Activated T-cell treated with anti-CD3 and anti-CD28 coated beads for 4 hours (primary cell): ENCODE data around the gene MYRIP.
"Not testable (repeated sequence)": the region's sequence is repeated elsewhere in the genome, so short reads cannot be mapped to it uniquely, and the experiment has no call there.

Source experiments
- DNase-seq: peaks from one replicate; pipeline ENCODE4 v3.0.0-alpha.2; 2020

The MYRIP gene

GRCh38 chr3:39808467-39809180 is 785 bp upstream of the MYRIP start:
- DNase-seq = no peak

GRCh38 chr3:39809995-39810595 is 686 bp downstream of the MYRIP start:
- DNase-seq = no peak

GRCh38 chr3:39810647-39811161 is 1.3 kb downstream of the MYRIP start:
- no peak for DNase-seq

- DNase-seq = no peak
Observed at GRCh38 chr3:39811561-39811960, 2.2 kb downstream of the MYRIP start.

- DNase-seq = no peak
Observed at GRCh38 chr3:39812537-39812936, 3.1 kb downstream of the MYRIP start.

- no peak for DNase-seq
Observed at GRCh38 chr3:39814007-39814406, 4.6 kb downstream of the MYRIP start.

- no peak for DNase-seq
Observed at GRCh38 chr3:39819899-39820298, 10.5 kb downstream of the MYRIP start.

GRCh38 chr3:39833764-39834163 is 24.4 kb downstream of the MYRIP start:
- not testable (repeated sequence) for DNase-seq

GRCh38 chr3:39839484-39839883 is 30.1 kb downstream of the MYRIP start:
- no peak for DNase-seq

- no peak for DNase-seq
Observed at GRCh38 chr3:39843440-39843839, 34.0 kb downstream of the MYRIP start.

- no peak for DNase-seq
Observed at GRCh38 chr3:39848365-39848764, 39.0 kb downstream of the MYRIP start.

- no peak for DNase-seq
Observed at GRCh38 chr3:39849992-39850715, 40.7 kb downstream of the MYRIP start.

GRCh38 chr3:39850716-39851032 is 41.3 kb downstream of the MYRIP start:
- DNase-seq = no peak

GRCh38 chr3:39855517-39855916 is 46.1 kb downstream of the MYRIP start:
- DNase-seq = no peak

GRCh38 chr3:39869890-39870289 is 60.5 kb downstream of the MYRIP start:
- DNase-seq = no peak

GRCh38 chr3:39870706-39871105 is 61.3 kb downstream of the MYRIP start:
- no peak for DNase-seq

- no peak for DNase-seq
Observed at GRCh38 chr3:39879581-39879980, 70.2 kb downstream of the MYRIP start.

GRCh38 chr3:39882111-39882510 is 72.7 kb downstream of the MYRIP start:
- no peak for DNase-seq

- no peak for DNase-seq
Observed at GRCh38 chr3:39892068-39892467, 82.7 kb downstream of the MYRIP start.

- no peak for DNase-seq
Observed at GRCh38 chr3:39896184-39896583, 86.8 kb downstream of the MYRIP start.

- no peak for DNase-seq
Observed at GRCh38 chr3:39900462-39901002, 91.1 kb downstream of the MYRIP start.

GRCh38 chr3:39903253-39903652 is 93.8 kb downstream of the MYRIP start:
- DNase-seq = no peak

GRCh38 chr3:39905788-39906187 is 96.4 kb downstream of the MYRIP start:
- no peak for DNase-seq

GRCh38 chr3:39907981-39908380 is 98.6 kb downstream of the MYRIP start:
- no peak for DNase-seq
